Measurements from ENCODE around the gene GMCL1. TPM values are rescaled to one million over a fixed set of nuclear protein-coding genes. Genes with fewer than 3 reads are reported as not detected.

GMCL1 gene
- total and polyA plus RNA-seq, 9 of the 15 experiments (the other 6 are each of a cell fraction or from before 2014, with no cell fraction given) = 7.0 to 27.3 (median 15.4) TPM

DNA sequence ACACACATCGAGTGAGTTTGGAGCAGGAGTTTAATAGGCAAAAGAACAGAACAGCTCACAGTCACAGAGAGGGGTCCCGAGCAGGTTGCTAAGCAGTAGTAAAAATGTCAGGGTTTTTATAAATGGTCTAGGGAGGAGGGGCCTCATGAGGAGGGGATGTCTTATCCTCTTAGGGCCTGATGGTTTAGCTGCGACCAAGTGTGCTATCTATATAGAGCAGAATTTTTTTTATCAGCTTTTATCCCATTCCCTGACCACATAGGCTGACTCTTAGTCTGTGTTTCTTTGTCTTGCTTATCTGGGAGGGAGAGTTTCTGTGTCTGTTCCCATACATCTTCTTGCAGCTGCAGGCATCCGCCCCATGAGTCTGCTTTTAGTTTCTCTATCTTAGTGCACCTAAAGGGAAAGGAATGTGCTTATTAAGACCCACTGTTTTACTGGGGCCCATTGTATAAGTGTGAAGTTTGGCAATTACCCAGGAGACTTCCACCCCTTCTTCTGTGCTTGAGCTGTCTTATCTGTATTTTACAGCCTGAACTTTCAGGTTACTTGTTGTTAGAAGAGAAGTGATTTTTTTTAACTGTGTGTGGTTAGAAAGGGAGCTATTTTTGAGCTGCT, 30.4 kb upstream of the GMCL1 start (continued):
- TF ChIP-seq, protein P1, sequence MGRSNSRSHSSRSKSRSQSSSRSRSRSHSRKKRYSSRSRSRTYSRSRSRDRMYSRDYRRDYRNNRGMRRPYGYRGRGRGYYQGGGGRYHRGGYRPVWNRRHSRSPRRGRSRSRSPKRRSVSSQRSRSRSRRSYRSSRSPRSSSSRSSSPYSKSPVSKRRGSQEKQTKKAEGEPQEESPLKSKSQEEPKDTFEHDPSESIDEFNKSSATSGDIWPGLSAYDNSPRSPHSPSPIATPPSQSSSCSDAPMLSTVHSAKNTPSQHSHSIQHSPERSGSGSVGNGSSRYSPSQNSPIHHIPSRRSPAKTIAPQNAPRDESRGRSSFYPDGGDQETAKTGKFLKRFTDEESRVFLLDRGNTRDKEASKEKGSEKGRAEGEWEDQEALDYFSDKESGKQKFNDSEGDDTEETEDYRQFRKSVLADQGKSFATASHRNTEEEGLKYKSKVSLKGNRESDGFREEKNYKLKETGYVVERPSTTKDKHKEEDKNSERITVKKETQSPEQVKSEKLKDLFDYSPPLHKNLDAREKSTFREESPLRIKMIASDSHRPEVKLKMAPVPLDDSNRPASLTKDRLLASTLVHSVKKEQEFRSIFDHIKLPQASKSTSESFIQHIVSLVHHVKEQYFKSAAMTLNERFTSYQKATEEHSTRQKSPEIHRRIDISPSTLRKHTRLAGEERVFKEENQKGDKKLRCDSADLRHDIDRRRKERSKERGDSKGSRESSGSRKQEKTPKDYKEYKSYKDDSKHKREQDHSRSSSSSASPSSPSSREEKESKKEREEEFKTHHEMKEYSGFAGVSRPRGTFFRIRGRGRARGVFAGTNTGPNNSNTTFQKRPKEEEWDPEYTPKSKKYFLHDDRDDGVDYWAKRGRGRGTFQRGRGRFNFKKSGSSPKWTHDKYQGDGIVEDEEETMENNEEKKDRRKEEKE (IDR thresholded peaks at IDR 0.05; ENCODE audit: borderline replicate concordance in 1 of 2, control insufficient read depth in 1 of 2, low read depth in 2 of 2, low read length in 1 of 2) = 0 out of 4 replicates have a peak, but pooled peaks of 1 of the 2 experiments have one; percentile 33
- peak; percentile 99 for TF ChIP-seq ZNF766 (CRISPR knock-in tag; conservative IDR thresholded peaks at IDR 0.05)
- TF ChIP-seq KDM4B (IDR thresholded peaks at IDR 0.05; ENCODE audit: borderline replicate concordance in 2 of 2, low read depth in 1 of 2) = no peak
- peak; percentile 41; the same call in 1 of the 2 replicates for TF ChIP-seq ZBTB7A (IDR thresholded peaks at IDR 0.05; ENCODE audit: borderline replicate concordance, control insufficient read depth, low read depth, low read length)
- TF ChIP-seq XRCC3 (IDR thresholded peaks at IDR 0.05) = no peak
- peak; percentile 99 for TF ChIP-seq ARNT (IDR thresholded peaks at IDR 0.05)
- TF ChIP-seq KDM2B (CRISPR knock-in tag; IDR thresholded peaks at IDR 0.05) = no peak
- TF ChIP-seq CREBBP (IDR thresholded peaks at IDR 0.05; ENCODE audit: low read depth, low read length) = no peak
- TF ChIP-seq TRIM24 (IDR thresholded peaks at IDR 0.05) = peak; percentile 99
- TF ChIP-seq, protein P2, sequence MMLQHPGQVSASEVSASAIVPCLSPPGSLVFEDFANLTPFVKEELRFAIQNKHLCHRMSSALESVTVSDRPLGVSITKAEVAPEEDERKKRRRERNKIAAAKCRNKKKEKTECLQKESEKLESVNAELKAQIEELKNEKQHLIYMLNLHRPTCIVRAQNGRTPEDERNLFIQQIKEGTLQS (IDR thresholded peaks at IDR 0.05) = peak; percentile 77
- TF ChIP-seq, protein P2 (CRISPR knock-in tag; conservative IDR thresholded peaks at IDR 0.05) = no peak
- peak; percentile 74 for TF ChIP-seq CEBPB (tag; IDR thresholded peaks at IDR 0.05)
- TF ChIP-seq, protein P3, sequence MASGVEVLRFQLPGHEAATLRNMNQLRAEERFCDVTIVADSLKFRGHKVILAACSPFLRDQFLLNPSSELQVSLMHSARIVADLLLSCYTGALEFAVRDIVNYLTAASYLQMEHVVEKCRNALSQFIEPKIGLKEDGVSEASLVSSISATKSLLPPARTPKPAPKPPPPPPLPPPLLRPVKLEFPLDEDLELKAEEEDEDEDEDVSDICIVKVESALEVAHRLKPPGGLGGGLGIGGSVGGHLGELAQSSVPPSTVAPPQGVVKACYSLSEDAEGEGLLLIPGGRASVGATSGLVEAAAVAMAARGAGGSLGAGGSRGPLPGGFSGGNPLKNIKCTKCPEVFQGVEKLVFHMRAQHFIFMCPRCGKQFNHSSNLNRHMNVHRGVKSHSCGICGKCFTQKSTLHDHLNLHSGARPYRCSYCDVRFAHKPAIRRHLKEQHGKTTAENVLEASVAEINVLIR (CRISPR knock-in tag; IDR thresholded peaks at IDR 0.05) = 0 out of 2 replicates have a peak, but pooled peaks have one; percentile 51
- no peak for TF ChIP-seq SMC3 (conservative IDR thresholded peaks at IDR 0.05; ENCODE audit: insufficient read depth, low read depth, low read length)
- peak; percentile 98 for TF ChIP-seq ZNF175 (CRISPR knock-in tag; IDR thresholded peaks at IDR 0.05; ENCODE audit: low read depth)
- TF ChIP-seq, protein P4, sequence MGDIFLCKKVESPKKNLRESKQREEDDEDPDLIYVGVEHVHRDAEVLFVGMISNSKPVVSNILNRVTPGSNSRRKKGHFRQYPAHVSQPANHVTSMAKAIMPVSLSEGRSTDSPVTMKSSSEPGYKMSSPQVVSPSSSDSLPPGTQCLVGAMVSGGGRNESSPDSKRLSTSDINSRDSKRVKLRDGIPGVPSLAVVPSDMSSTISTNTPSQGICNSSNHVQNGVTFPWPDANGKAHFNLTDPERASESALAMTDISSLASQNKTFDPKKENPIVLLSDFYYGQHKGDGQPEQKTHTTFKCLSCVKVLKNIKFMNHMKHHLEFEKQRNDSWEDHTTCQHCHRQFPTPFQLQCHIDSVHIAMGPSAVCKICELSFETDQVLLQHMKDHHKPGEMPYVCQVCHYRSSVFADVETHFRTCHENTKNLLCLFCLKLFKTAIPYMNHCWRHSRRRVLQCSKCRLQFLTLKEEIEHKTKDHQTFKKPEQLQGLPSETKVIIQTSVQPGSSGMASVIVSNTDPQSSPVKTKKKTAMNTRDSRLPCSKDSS (IDR thresholded peaks at IDR 0.05; ENCODE audit: low read depth, partially characterized antibody) = no peak
- TF ChIP-seq, protein P5, sequence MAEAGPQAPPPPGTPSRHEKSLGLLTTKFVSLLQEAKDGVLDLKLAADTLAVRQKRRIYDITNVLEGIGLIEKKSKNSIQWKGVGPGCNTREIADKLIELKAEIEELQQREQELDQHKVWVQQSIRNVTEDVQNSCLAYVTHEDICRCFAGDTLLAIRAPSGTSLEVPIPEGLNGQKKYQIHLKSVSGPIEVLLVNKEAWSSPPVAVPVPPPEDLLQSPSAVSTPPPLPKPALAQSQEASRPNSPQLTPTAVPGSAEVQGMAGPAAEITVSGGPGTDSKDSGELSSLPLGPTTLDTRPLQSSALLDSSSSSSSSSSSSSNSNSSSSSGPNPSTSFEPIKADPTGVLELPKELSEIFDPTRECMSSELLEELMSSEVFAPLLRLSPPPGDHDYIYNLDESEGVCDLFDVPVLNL (CRISPR knock-in tag; IDR thresholded peaks at IDR 0.05; ENCODE audit: low read depth) = no peak
- peak; percentile 88; the same call in 1 of the 2 replicates for TF ChIP-seq CBFB (CRISPR knock-in tag; IDR thresholded peaks at IDR 0.05)
- peak; percentile 95 for TF ChIP-seq SMAD1 (IDR thresholded peaks at IDR 0.05; ENCODE audit: low read depth, low read length, partially characterized antibody)
